ENCODE data around the gene SPTAN1. TPM values are rescaled to one million over a fixed set of nuclear protein-coding genes. Genes with fewer than 3 reads are reported as not detected.
"Not testable (repeated sequence)": the region's sequence is repeated elsewhere in the genome, so short reads cannot be mapped to it uniquely, and the experiment has no call there.

SPTAN1 gene
- total and polyA plus RNA-seq, 2 experiments from 2014 or later, result 108 to 195 TPM

DNA sequence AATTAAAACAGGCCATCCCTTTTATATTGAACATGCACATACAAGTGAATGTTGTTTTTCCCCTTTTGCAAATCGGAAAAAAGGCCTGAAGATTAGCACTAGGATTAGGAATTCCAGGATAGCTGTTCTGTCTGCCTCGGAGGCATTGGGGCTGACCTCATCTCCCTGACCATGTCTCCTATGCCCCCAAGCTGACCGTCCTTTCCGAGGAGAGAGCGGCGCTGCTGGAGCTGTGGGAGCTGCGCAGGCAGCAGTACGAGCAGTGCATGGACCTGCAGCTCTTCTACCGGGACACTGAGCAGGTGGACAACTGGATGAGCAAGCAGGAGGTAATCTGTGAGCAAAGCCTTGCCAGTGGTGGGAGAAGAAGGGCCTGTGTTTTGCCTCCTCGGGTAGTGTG is 28.3 kb downstream of the SPTAN1 start:
- H3K4me3 Mint-ChIP-seq, result no peak overlapping the region
- Histone ChIP-seq H2AFZ (no peak overlapping the region), H3K4me3 (no peak overlapping the region), H3K9me2 (ENCODE audit: insufficient read depth) (no peaks in the 10 kb centered on the region), H3K27ac (ENCODE audit: low read depth) (no peak overlapping the region), H4K20me1 (replicated peaks; ENCODE audit: insufficient read depth) (peaks cover 25% of the 10 kb centered on the region; the same call in 1 of the 2 replicates), H3K4me2 (no peak overlapping the region), H3K27me3 (ENCODE audit: insufficient read depth) (no peaks in the 10 kb centered on the region), H3K79me2 (replicated peaks; ENCODE audit: insufficient read depth) (no peaks in the 10 kb centered on the region), H3K4me1 (ENCODE audit: insufficient read depth) (no peaks in the 10 kb centered on the region), H3F3A (replicated peaks; ENCODE audit: low read depth) (peaks cover 6% of the 10 kb centered on the region), H3K36me3 (ENCODE audit: insufficient read depth) (peaks cover 81% of the 10 kb centered on the region)
- H3K36me3 Mint-ChIP-seq (ENCODE audit: low read depth), result peaks cover 94% of the 10 kb centered on the region
- DNase-seq (ENCODE audit: low spot score), result no peak
- peaks cover 1% of the 10 kb centered on the region for H3K27me3 Mint-ChIP-seq (ENCODE audit: insufficient read depth, low read depth, poor library complexity)
- no peak overlapping the region for H3K27ac Mint-ChIP-seq
- H3K9me3 Mint-ChIP-seq, result no peaks in the 10 kb centered on the region
- no peak for ATAC-seq
- no peaks in the 10 kb centered on the region for H3K4me1 Mint-ChIP-seq
- TF ChIP-seq NANOG (IDR thresholded peaks at IDR 0.05; ENCODE audit: borderline replicate concordance) (no peak), EZH2phosphoT487 (IDR thresholded peaks at IDR 0.05; ENCODE audit: unreplicated experiment) (peak; percentile 44)
- TF ChIP-seq, protein P1, sequence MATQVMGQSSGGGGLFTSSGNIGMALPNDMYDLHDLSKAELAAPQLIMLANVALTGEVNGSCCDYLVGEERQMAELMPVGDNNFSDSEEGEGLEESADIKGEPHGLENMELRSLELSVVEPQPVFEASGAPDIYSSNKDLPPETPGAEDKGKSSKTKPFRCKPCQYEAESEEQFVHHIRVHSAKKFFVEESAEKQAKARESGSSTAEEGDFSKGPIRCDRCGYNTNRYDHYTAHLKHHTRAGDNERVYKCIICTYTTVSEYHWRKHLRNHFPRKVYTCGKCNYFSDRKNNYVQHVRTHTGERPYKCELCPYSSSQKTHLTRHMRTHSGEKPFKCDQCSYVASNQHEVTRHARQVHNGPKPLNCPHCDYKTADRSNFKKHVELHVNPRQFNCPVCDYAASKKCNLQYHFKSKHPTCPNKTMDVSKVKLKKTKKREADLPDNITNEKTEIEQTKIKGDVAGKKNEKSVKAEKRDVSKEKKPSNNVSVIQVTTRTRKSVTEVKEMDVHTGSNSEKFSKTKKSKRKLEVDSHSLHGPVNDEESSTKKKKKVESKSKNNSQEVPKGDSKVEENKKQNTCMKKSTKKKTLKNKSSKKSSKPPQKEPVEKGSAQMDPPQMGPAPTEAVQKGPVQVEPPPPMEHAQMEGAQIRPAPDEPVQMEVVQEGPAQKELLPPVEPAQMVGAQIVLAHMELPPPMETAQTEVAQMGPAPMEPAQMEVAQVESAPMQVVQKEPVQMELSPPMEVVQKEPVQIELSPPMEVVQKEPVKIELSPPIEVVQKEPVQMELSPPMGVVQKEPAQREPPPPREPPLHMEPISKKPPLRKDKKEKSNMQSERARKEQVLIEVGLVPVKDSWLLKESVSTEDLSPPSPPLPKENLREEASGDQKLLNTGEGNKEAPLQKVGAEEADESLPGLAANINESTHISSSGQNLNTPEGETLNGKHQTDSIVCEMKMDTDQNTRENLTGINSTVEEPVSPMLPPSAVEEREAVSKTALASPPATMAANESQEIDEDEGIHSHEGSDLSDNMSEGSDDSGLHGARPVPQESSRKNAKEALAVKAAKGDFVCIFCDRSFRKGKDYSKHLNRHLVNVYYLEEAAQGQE (IDR thresholded peaks at IDR 0.05; ENCODE audit: unreplicated experiment), result no peak

DNA sequence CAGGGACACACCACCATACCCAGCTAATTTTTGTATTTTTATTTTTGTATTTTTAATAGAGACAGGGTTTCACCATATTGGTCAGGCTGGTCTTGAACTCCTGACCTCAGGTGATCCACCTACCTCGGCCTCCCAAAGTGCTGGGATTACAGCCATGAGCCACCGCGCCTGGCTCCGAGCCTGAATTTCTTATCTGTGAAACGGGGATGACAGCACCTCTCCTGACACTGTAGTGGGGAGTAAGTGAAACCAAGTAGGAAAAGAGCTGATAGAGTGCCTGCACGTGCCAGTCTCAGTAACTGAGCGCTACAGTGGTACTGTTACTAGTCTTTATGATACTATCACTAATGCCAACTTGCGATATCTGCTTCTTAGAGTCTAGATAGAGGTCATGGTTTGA is 32.8 kb downstream of the SPTAN1 start:
- H3K36me3 ChIP-seq (ENCODE audit: insufficient read depth), result peaks cover 73% of the 10 kb centered on the region
- H3K27ac ChIP-seq (ENCODE audit: low read depth); H3K4me1 ChIP-seq (ENCODE audit: insufficient read depth); DNase-seq (ENCODE audit: low spot score); H3F3A ChIP-seq (replicated peaks; ENCODE audit: low read depth); H3K27me3 ChIP-seq (ENCODE audit: insufficient read depth); H3K4me2 ChIP-seq; H3K4me3 Mint-ChIP-seq; H3K4me3 ChIP-seq; H3K9me3 Mint-ChIP-seq; H4K20me1 ChIP-seq (replicated peaks; ENCODE audit: insufficient read depth); H3K27me3 Mint-ChIP-seq (ENCODE audit: insufficient read depth, low read depth, poor library complexity); H2AFZ ChIP-seq; H3K9me2 ChIP-seq (ENCODE audit: insufficient read depth); H3K27ac Mint-ChIP-seq; H3K4me1 Mint-ChIP-seq; ATAC-seq; H3K79me2 ChIP-seq (replicated peaks; ENCODE audit: insufficient read depth): not testable (repeated sequence)
- H3K36me3 Mint-ChIP-seq (ENCODE audit: low read depth), result peaks cover 90% of the 10 kb centered on the region

DNA sequence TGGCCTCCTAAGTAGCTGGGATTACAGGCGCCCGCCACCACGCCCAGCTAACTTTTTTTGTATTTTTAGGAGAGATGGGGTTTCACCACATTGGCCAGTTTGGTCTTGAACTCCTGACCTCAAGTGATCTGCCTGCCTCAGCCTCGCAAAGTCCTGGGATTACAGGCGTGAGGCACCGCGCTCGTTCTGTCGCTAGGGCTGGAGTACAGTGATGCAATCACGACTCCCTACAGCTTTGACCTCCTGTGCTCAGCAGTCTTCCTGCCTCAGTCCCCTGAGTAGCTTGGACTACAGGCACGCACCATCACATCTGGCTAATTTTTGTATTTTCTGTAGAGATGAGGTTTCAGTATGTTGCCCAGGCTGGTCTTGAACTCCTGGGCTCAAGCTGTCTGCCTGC is 34.5 kb downstream of the SPTAN1 start:
- H3K4me2 ChIP-seq; H3K4me3 ChIP-seq; H3K9me2 ChIP-seq (ENCODE audit: insufficient read depth); H3K27me3 ChIP-seq (ENCODE audit: insufficient read depth); H2AFZ ChIP-seq; ATAC-seq; H3F3A ChIP-seq (replicated peaks; ENCODE audit: low read depth); H3K9me3 Mint-ChIP-seq; H3K4me1 Mint-ChIP-seq; H3K27ac ChIP-seq (ENCODE audit: low read depth); H3K4me3 Mint-ChIP-seq; H4K20me1 ChIP-seq (replicated peaks; ENCODE audit: insufficient read depth); H3K27me3 Mint-ChIP-seq (ENCODE audit: insufficient read depth, low read depth, poor library complexity); H3K79me2 ChIP-seq (replicated peaks; ENCODE audit: insufficient read depth); H3K27ac Mint-ChIP-seq; H3K4me1 ChIP-seq (ENCODE audit: insufficient read depth); DNase-seq (ENCODE audit: low spot score): not testable (repeated sequence)
- peaks cover 89% of the 10 kb centered on the region for H3K36me3 Mint-ChIP-seq (ENCODE audit: low read depth)
- peaks cover 75% of the 10 kb centered on the region for H3K36me3 ChIP-seq (ENCODE audit: insufficient read depth)
